Upper lobe of right lung (tissue), 1 donor: ENCODE data around the gene MYBBP1A. TPM values are rescaled to one million over a fixed set of nuclear protein-coding genes. Genes with fewer than 3 reads are reported as not detected.

Experiments
- ATAC-seq: fragments of 200-7000 bp; cut with Tn5 transposase; one replicate; pipeline ENCODE4 v1.9.1; 2020; ENCODE audit warnings: mild to moderate bottlenecking, moderate library complexity
- DNase-seq: peaks from one replicate; pipeline ENCODE4 v3.0.0-alpha.2; 2020
- H3K27ac ChIP-seq: fragments of 200-600 bp; one replicate; pipeline ENCODE4 v1.8.0; 2022
- H3K27me3 ChIP-seq: fragments of 200-600 bp; one replicate; pipeline ENCODE4 v1.8.0; 2022; ENCODE audit warnings: mild to moderate bottlenecking
- H3K36me3 ChIP-seq: fragments of 200-600 bp; one replicate; pipeline ENCODE4 v1.8.0; 2022
- H3K4me1 ChIP-seq: fragments of 200-600 bp; one replicate; pipeline ENCODE4 v1.8.0; 2022
- H3K4me3 ChIP-seq: fragments of 200-600 bp; one replicate; pipeline ENCODE4 v1.8.0; 2022; ENCODE audit warnings: mild to moderate bottlenecking
- H3K9me3 ChIP-seq: fragments of 200-600 bp; one replicate; pipeline ENCODE4 v1.8.0; 2022
- CTCF ChIP-seq: fragments of 200-600 bp; IDR thresholded peaks from one replicate; pipeline ENCODE4 v1.8.0; 2022; ENCODE audit warnings: antibody characterized with exemption
- intact Hi-C: fragments of 100-400 bp; cut with DNase I; formaldehyde crosslinking; loops from one replicate; pipeline ENCODE4 v1.11.0; 2022
- total RNA-seq: library from RNA; stranded (reverse); fragmentation: NEBNext Ultra II Directional; extraction: Animal tissue kit (Norgen Biotek cat#: 25700); gene quantifications from one replicate; pipeline ENCODE4 v1.2.1, GENCODE V29; 2021
- donor health status: DM: no; HTN: yes; CAD: no; lungs with severe emphysema.

The MYBBP1A gene
- total RNA-seq, 1 donor from 2014 or later: 46.7 TPM

GRCh38 chr17:4508207-4508606 lies 47.0 kb downstream of the MYBBP1A start:
- no peaks in the 10 kb centered on the region for H3K9me3 ChIP-seq
- DNase-seq: no peak
- peak overlapping the region; percentile 65 for H3K27ac ChIP-seq
- H3K4me3 ChIP-seq: no peak overlapping the region
- intact Hi-C loops: no loop called here
- ATAC-seq: no peak
- no peaks in the 10 kb centered on the region for H3K36me3 ChIP-seq
- H3K4me1 ChIP-seq: peaks cover 83% of the 10 kb centered on the region
- no peak for TF ChIP-seq CTCF
- peaks cover 1% of the 10 kb centered on the region for H3K27me3 ChIP-seq

GRCh38 chr17:4507361-4508111 lies 47.6 kb downstream of the MYBBP1A start:
- DNase-seq: no peak
- H3K4me1 ChIP-seq: peaks cover 87% of the 10 kb centered on the region
- peak; percentile 36 for ATAC-seq
- no peak for TF ChIP-seq CTCF
- peaks cover 8% of the 10 kb centered on the region for H3K27me3 ChIP-seq
- no peak overlapping the region for H3K4me3 ChIP-seq
- no peaks in the 10 kb centered on the region for H3K9me3 ChIP-seq
- H3K36me3 ChIP-seq: no peaks in the 10 kb centered on the region
- no peak overlapping the region for H3K27ac ChIP-seq
- intact Hi-C loops: no loop called here

- DNase-seq (no peak), ATAC-seq (no peak)
- TF ChIP-seq CTCF: no peak
- intact Hi-C loops: no loop called here
- H3K4me1 ChIP-seq: peaks cover 83% of the 10 kb centered on the region
- no peak overlapping the region for H3K4me3 ChIP-seq
- no peak overlapping the region for H3K27ac ChIP-seq
- H3K9me3 ChIP-seq: no peaks in the 10 kb centered on the region
- H3K27me3 ChIP-seq: peaks cover 14% of the 10 kb centered on the region
- H3K36me3 ChIP-seq: no peaks in the 10 kb centered on the region
Observed at GRCh38 chr17:4506892-4507291, 48.3 kb downstream of the MYBBP1A start.

GRCh38 chr17:4506175-4506813 lies 48.9 kb downstream of the MYBBP1A start:
- H3K4me1 ChIP-seq: peaks cover 82% of the 10 kb centered on the region
- DNase-seq (no peak), ATAC-seq (no peak)
- peak overlapping the region; percentile 58 for H3K27ac ChIP-seq
- intact Hi-C loops: no loop called here
- no peak overlapping the region for H3K4me3 ChIP-seq
- no peak for TF ChIP-seq CTCF
- H3K9me3 ChIP-seq: no peaks in the 10 kb centered on the region
- no peaks in the 10 kb centered on the region for H3K36me3 ChIP-seq
- peaks cover 15% of the 10 kb centered on the region for H3K27me3 ChIP-seq

- Histone ChIP-seq H3K27me3 (peaks cover 26% of the 10 kb centered on the region), H3K9me3 (no peaks in the 10 kb centered on the region), H3K36me3 (no peaks in the 10 kb centered on the region), H3K4me3 (no peak overlapping the region), H3K27ac (peak overlapping the region; percentile 58), H3K4me1 (peaks cover 74% of the 10 kb centered on the region)
- intact Hi-C loops: no loop called here
- DNase-seq (no peak), ATAC-seq (no peak)
- TF ChIP-seq CTCF: no peak
Observed at GRCh38 chr17:4505187-4505586, 50.0 kb downstream of the MYBBP1A start.
